ENCODE measurements around the gene WNT7A.
"Not testable (repeated sequence)": the region's sequence is repeated elsewhere in the genome, so short reads cannot be mapped to it uniquely, and the experiment has no call there.

The WNT7A gene

DNA sequence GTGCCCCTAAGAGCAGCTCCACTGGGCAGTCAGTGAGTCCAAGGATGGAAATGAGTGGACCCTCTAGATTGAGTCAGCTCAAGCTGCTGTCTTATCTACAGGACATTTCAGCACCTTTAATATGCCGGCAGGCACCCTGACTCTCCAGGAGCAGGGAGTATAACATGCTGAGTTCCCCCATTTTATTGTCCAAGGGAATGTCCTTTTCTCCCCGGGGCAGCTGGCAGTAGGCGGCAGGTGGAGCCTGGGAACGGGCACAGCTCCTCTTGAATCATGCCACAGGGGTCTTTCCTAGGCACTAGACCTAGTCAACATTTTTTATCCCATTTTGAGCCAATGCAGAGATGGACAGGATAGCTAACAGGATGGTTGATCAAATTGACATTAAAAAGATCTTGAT, 14.8 kb downstream of the WNT7A start:
- DNase-seq: no peak

DNA sequence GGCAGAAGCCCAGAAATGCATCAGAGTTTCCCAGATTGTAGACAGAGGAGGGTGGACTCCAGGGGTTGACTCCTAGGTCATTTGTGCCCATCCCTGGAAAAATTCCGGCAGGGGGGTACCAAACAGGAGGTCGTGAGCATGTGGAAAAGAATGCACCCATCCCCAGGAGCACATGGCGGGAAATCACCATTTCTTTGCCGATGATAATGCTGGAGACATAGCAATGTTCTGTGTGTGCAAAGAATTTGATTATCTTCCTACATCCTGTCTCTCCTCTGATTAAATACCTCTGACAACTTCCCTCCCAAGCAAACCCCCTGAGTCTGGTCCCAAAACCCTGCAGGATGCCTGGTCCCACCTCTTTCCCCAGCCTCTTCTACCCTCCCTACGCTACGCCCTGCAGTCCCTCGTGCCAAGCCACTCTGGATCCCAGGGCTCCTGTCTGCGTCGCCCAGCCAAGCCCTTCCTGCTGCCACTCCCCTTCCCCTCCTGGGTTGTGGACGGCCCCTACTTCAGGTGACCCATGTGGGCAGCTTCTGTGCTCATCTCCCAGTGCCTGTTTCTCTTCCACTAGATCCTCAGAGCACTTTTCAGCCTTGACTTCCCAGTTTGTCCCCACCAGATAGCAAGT, 15.8 kb downstream of the WNT7A start:
- DNase-seq: no peak

GRCh38 chr3:13863382-13863952, 16.4 kb downstream of the WNT7A start:
- no peak for DNase-seq

DNA sequence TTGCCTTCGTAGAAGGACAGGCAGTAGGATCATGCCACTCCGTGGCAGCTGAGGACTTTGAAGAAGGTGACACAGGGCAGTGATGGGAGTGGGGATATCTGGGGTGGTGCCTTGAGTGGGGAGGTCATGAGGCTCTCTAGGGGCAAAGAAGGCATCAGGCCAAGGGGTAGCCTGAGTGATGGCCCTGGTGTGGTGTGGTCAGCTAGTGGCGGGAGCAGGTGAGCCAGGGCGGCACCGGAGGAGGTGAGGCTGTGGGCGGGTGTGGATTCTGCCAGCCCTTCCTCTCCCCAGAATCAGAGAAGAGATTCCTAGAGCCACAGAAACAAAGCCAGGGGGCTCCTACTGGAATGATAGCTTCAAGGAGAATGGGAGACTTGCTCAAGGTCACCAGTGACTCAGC, 18.4 kb downstream of the WNT7A start:
- no peak for DNase-seq

DNA sequence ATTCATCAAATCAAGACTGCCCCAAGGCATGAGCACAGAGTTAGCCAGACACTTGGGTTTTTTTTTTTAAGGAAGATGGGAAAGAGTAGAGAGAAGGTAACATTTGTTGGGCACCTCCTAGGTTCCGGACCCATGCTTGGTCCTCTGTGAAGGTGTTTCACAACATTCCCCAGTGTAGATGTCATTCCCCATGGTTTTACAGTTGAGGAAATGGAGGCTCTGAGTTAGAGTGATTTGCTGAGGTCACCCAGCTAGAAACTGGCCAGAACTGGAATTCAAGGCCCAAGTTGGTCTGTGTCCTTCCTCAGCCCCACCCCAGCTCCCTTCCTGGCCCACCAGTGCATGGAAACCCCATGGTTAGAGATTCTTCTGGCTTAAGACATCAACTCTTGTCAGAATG, 19.9 kb downstream of the WNT7A start:
- no peak for DNase-seq

DNA sequence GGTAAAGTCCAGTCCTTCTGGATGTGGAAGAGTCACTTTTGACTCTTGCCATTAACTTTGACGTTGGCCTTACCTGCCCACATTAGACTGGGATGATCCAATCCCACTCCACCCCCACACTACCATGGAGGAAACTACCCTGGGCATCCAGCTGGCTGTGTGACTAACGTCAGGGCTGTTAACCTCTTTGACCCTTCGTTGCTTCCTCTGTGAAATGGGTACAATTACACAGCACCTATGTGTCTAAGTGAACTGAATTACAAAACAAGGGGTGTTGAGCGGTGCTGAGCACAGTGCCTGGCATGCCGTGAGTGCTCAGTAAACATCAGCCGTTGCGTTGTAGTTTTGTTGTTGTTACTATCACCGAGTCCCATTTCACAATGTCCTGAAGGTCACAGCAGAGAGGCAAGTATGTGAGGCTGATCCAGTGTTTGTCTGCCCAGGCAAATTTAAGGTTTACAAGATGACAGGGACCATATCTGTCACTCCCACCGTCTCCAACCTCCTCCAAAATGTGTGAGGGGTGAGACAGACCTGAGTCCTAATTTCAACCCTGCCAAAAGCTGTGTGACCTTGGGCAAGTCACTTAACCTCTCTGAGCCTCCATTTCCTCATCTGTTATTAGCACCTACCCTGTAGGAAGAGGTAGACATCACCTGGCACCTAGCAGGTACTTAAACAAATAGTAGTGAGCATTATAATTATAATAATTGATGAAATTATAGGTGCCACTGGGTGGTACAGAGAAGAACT, 20.9 kb downstream of the WNT7A start:
- no peak for DNase-seq

- DNase-seq: no peak
These were observed 22.0 kb downstream of the WNT7A start for GRCh38 chr3:13857702-13858380.

DNA sequence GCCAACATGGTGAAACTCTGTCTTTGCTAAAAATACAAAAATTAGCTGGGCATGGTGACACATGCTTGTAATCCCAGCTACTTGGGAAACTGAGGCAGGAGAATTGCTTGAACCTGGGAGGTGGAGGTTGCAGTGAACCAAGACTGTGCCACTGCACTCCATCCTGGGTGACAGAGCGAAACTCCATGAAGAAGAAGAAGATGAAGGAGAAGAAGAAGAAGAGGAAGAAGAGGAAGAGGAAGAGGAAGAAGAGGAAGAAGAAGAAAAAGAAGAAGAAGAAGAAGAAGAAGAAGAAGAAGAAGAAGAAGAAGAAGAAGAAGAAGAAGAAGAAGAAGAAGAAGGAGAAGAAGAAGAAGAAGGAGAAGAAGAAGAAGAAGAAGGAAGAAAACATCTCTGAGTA, 23.2 kb downstream of the WNT7A start:
- DNase-seq: not testable (repeated sequence)

GRCh38 chr3:13856006-13856405, 23.9 kb downstream of the WNT7A start:
- no peak for DNase-seq

- no peak for DNase-seq
These were observed 25.4 kb downstream of the WNT7A start for GRCh38 chr3:13854492-13854891.

DNA sequence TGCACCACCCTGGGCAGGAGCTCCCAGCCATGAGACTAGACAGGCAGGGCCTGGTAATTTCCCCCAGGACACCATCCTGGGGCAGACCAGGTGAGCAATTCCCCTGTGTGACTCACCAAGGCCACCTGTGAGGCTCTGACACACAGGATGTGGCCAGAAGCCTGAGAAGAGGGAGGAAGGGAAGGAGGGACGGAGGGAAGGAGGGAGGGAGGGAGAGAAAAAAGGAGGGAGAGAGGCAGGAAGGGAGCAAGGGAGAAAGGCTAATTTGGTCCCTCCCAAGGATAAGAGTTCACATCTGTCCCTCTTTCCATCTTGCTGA, 25.9 kb downstream of the WNT7A start:
- no peak for DNase-seq

GRCh38 chr3:13853256-13853977, 26.5 kb downstream of the WNT7A start:
- DNase-seq: no peak

- DNase-seq: no peak
These were observed 27.2 kb downstream of the WNT7A start for GRCh38 chr3:13852638-13853009.

DNA sequence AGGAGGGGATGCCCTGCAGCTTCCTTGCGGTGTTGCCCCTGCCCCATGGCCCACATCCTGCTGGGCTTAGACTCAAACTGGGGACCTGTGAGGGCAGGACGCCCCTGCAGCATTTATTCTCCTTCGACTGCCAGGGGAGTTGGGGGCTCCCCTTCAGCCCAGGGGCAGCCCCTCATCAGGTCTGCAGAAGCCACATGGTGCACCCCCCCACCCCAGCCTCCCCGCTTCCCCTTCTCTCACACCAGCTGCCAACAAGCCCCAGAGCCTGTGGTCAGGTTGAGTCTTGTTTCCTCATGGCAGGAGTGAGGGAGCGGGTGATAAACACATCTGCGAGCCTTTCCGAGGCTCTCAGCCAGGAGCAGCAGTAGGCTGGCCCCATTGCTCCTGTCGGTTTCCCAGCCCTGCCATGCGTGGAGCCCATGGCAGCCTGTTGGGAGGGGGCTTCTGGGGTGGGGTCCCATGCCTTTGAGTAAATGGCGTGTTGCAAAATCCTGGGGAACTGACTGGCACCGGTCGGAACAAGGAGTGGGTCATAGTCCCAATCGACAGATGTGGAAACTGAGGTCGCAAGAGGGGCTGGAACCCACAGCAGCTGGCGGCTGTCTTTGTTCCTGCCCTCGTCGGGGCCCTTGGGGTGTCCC, 27.8 kb downstream of the WNT7A start:
- no peak for DNase-seq

GRCh38 chr3:13851091-13851849, 28.6 kb downstream of the WNT7A start:
- DNase-seq: no peak

- DNase-seq: no peak
These were observed 29.5 kb downstream of the WNT7A start for GRCh38 chr3:13850161-13850945.

GRCh38 chr3:13849018-13849417, 30.9 kb downstream of the WNT7A start:
- DNase-seq: no peak

- DNase-seq: no peak
These were observed 32.9 kb downstream of the WNT7A start for GRCh38 chr3:13846716-13847570.

GRCh38 chr3:13846238-13846637, 33.6 kb downstream of the WNT7A start:
- DNase-seq: no peak

- DNase-seq: no peak
These were observed 34.1 kb downstream of the WNT7A start for GRCh38 chr3:13845806-13846205.

All from suppressor macrophage treated with lipopolysaccharide for 1 hour (primary cell).